Peyer's patch (tissue), 4 donors: Measurements from ENCODE around the gene AQP7.

Source experiments
- POLR2A ChIP-seq, 2 donors: fragments of 450-650 bp; IDR thresholded peaks; one replicate each; pipeline ENCODE4 v1.5.1; 2017; ENCODE audit warnings: antibody characterized with exemption in 2 of 2, mild to moderate bottlenecking in 2 of 2, moderate library complexity in 2 of 2
- TF ChIP-seq, protein P1 (sequence below), 6 experiments: fragments of 450-650 bp in 4 of 6; fragments of 200-600 bp in 2 of 6; sonication (generic) in 1 of 6; IDR thresholded peaks; one replicate each; pipeline ENCODE4 v1.5.1; 2017 to 2019; ENCODE audit warnings: antibody characterized with exemption in 6 of 6, mild to moderate bottlenecking in 3 of 6, moderate library complexity in 1 of 6

DNA sequence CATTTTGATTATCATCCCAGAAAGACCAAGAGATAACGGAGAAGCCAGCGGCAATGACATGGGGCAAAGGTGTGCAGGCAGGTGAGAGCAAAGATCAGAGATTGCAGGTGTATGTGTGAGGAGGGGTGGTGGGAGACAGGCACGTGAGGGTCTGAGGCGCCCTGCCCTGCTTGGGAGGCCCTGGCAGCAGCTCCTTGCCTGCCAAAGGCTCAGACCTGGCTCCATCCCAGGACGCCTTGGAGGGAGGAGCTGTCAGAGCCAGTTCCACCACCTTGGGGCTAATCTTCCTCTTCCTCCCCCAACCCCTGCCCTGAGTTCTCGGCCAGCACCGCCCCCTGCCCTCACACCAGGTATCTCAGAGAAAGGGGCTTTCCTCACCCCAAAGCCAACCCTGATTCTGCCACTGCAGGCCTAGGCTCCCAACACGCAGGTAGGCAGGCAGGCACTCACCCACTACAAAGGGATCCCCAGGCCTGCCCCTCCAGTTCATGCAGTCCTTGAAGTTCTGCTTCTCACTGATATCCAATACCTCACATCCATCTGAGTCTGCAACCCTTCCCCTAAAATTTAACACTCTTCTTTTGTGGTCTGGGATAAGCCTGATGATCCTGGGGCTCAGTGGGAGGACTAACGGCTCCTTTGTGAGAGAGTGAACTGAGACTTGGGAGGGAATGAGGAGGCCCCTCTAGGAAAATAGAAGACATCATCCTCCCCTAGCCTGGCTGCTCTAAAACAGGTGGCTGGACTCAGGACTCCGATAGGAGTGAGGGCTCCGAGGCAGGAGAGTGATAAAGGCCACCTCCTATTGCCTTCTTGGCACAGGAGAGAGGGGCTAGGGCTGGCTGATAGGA is 43.2 kb upstream of the AQP7 start:
- TF ChIP-seq, protein P1, sequence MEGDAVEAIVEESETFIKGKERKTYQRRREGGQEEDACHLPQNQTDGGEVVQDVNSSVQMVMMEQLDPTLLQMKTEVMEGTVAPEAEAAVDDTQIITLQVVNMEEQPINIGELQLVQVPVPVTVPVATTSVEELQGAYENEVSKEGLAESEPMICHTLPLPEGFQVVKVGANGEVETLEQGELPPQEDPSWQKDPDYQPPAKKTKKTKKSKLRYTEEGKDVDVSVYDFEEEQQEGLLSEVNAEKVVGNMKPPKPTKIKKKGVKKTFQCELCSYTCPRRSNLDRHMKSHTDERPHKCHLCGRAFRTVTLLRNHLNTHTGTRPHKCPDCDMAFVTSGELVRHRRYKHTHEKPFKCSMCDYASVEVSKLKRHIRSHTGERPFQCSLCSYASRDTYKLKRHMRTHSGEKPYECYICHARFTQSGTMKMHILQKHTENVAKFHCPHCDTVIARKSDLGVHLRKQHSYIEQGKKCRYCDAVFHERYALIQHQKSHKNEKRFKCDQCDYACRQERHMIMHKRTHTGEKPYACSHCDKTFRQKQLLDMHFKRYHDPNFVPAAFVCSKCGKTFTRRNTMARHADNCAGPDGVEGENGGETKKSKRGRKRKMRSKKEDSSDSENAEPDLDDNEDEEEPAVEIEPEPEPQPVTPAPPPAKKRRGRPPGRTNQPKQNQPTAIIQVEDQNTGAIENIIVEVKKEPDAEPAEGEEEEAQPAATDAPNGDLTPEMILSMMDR (IDR thresholded peaks at IDR 0.05), result no peak
- peak; percentile 60 to 70 for TF ChIP-seq POLR2A (IDR thresholded peaks at IDR 0.05)
